ENCODE data around the gene USE1.

The USE1 gene

GRCh38 chr19:17192751-17193150, 22.4 kb upstream of the USE1 start:
- H3K4me3 ChIP-seq (replicated peaks; ENCODE audit: insufficient read depth, low read length): no peak overlapping the region
- no peaks in the 10 kb centered on the region for H3K27me3 ChIP-seq (ENCODE audit: insufficient read depth, poor library complexity, severe bottlenecking)
- no peak overlapping the region for H3K27ac ChIP-seq (replicated peaks)
- DNase-seq (ENCODE audit: low read depth in 1 of 2, low spot score in 1 of 2): no peak
- TF ChIP-seq GABPA (IDR thresholded peaks at IDR 0.05; ENCODE audit: low read depth) (no peak), CTCF (IDR thresholded peaks at IDR 0.05; ENCODE audit: insufficient read depth, low read length) (no peak), POLR2AphosphoS5 (IDR thresholded peaks at IDR 0.05; ENCODE audit: low read depth) (no peak), SPI1 (IDR thresholded peaks at IDR 0.05; ENCODE audit: borderline replicate concordance, low read depth) (no peak), REST (IDR thresholded peaks at IDR 0.05; ENCODE audit: insufficient replicate concordance, low read depth) (no peak)

DNA sequence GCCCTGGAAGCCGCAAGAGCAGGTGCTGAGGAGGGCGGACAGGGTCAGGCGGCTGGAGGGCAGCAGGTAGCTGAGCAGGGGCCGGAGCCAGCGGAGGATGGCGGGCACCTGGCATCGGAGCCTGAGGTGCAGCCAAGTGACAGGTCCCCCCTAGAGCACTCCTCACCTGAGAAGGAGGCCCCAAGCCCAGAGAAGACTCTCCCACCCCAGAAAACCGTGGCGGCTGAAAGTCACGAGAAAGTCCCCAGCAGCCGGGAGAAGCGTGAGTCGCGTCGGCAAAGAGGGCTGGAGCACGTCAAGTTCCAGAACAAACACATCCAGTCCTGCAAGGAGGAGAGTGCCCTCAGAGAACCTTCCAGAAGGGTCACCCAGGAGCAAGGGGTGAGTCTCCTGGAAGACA, 20.5 kb upstream of the USE1 start:
- H3K27me3 ChIP-seq (ENCODE audit: insufficient read depth, poor library complexity, severe bottlenecking): no peaks in the 10 kb centered on the region
- no peak overlapping the region for H3K4me3 ChIP-seq (replicated peaks; ENCODE audit: insufficient read depth, low read length)
- no peak for DNase-seq (ENCODE audit: low read depth in 1 of 2, low spot score in 1 of 2)
- TF ChIP-seq CTCF (IDR thresholded peaks at IDR 0.05; ENCODE audit: insufficient read depth, low read length): no peak
- no peak for TF ChIP-seq SPI1 (IDR thresholded peaks at IDR 0.05; ENCODE audit: borderline replicate concordance, low read depth)
- TF ChIP-seq GABPA (IDR thresholded peaks at IDR 0.05; ENCODE audit: low read depth): no peak
- no peak for TF ChIP-seq POLR2AphosphoS5 (IDR thresholded peaks at IDR 0.05; ENCODE audit: low read depth)
- no peak for TF ChIP-seq REST (IDR thresholded peaks at IDR 0.05; ENCODE audit: insufficient replicate concordance, low read depth)
- H3K27ac ChIP-seq (replicated peaks): no peak overlapping the region

GRCh38 chr19:17195106-17195505, 20.1 kb upstream of the USE1 start:
- DNase-seq (ENCODE audit: low read depth in 1 of 2, low spot score in 1 of 2): no peak
- Histone ChIP-seq H3K4me3 (replicated peaks; ENCODE audit: insufficient read depth, low read length) (no peak overlapping the region), H3K27ac (replicated peaks) (no peak overlapping the region), H3K27me3 (ENCODE audit: insufficient read depth, poor library complexity, severe bottlenecking) (no peaks in the 10 kb centered on the region)
- TF ChIP-seq CTCF (IDR thresholded peaks at IDR 0.05; ENCODE audit: insufficient read depth, low read length) (no peak), GABPA (IDR thresholded peaks at IDR 0.05; ENCODE audit: low read depth) (no peak), SPI1 (IDR thresholded peaks at IDR 0.05; ENCODE audit: borderline replicate concordance, low read depth) (no peak), POLR2AphosphoS5 (IDR thresholded peaks at IDR 0.05; ENCODE audit: low read depth) (no peak), REST (IDR thresholded peaks at IDR 0.05; ENCODE audit: insufficient replicate concordance, low read depth) (no peak)
